Bronchus fibroblast of lung (primary cell): ENCODE data around the gene OR12D2. TPM values are rescaled to one million over a fixed set of nuclear protein-coding genes. Genes with fewer than 3 reads are reported as not detected.

ENCODE experiments used
- total RNA-seq: library from RNA; depleted of rRNA; stranded (reverse); fragments of >200 nt; gene quantifications from 2 replicates; pipeline ENCODE4 v1.2.3, GENCODE V29; 2015

The OR12D2 gene, protein sequence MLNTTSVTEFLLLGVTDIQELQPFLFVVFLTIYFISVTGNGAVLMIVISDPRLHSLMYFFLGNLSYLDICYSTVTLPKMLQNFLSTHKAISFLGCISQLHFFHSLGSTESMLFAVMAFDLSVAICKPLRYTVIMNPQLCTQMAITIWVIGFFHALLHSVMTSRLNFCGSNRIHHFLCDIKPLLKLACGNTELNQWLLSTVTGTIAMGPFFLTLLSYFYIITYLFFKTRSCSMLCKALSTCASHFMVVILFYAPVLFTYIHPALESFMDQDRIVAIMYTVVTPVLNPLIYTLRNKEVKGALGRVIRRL
- not detected in 2 replicates for total RNA-seq

DNA sequence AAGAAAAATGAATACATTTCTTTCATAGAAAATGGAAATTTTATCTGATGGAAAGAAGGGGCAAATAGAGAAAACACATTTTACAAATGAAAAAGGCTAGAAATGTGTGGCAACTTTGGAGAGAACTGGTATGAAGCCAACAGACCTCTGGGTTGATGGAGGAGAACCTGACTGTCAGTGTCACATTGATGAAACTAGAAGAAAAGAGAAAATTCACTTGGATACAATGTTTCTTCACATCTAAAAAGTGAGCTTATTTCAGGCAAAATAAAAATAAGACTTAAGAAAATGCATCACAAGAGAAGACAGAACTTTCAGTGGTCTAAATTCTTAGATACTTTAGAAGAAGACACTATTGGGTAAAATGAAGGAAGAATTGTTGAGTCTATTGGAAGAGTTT, at the start of gene OR12D2:
TSS of gene OR12D2 (plus strand) at position 301 of the 400 bp plus-strand sequence. CDS start 1,069 bp downstream, outside the sequence.

DNA sequence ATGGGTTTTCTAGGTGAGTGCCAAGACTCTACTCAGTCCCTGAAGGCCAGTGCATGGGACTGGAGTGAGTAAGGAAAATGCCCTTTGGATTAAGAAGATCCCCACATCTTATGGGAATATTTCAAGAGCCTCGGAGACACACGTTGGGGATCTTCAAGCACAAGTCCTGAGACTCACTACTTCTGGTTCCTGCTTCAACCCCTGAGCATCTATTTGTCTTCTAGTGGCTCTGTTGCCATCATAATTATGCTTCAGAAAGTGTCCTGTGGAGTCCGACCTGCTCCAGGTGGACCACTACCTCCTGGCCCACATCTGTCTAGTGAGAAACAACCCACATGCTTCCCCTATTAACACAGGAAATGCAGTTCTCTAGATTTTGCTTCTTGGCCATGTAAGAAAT, 26.7 kb upstream of the OR12D2 start, which contains the start of gene OR5V1:
TSS of gene OR5V1 (minus strand) at position 101 of the 400 bp plus-strand sequence. CDS start 12,670 bp downstream, outside the sequence.

DNA sequence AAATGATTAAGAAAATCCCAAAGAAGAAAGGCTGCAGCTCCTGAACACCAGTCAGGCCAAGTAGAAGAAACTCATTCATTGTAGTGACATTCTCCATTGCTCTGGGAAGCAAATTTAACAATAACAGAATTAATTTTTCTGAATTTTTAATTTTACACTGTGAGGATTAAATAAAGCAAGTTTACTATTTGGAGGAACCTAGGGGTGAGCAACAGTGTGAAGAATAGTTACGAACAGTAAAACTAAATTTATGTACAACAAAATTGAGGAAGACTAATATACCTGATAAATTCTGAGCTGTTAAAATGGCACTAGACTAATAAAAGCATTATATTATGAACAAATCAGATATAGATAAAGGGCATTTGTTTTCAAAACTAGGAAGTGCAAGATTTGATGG, 20.2 kb upstream of the OR12D2 start, which contains the start of gene OR12D3:
TSS of gene OR12D3 (minus strand) at position 101 of the 400 bp plus-strand sequence. CDS start at position 97, 4 bp downstream.

DNA sequence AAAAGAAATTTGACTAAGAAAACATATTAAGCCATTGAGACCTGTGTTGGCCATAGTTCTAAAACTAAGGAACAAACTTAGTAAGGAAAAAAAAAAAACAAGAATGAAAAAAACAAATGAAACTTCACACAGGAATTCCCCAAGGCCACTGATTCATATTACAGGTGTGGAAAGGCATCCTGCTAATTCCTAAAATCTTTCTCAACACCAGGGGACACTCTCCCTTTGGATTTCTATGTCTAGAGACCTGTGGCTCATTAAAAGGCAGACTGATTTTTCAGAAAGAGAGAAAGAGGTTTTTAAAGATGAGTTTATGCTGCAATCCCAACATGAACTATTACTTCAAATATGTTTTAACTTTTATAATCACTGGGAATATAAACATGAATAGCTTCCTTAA, 19.2 kb downstream of the OR12D2 start, which contains the start of gene OR12D1:
TSS of gene OR12D1 (plus strand) at position 341 of the 400 bp plus-strand sequence.

DNA sequence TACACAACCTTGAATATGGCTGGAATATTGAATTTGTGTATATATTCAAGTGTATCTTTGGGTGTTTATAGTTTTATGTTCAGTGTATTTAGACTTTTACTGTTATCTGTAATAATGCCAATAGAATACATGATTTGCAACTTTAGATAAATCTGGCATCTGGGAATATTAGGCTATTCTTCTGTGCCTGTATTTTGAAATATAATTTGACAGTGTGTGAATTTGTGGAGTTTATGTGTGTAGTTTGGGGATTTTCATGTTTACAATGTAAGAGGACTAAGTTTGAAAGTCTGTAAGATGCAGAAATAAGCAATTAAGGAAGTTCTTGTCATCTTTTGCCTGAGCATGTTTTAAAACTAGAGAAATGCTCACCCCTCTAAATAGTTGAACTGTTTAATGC, 43.6 kb downstream of the OR12D2 start, which contains the start of gene OR10C1:
TSS of gene OR10C1 (plus strand) at position 301 of the 400 bp plus-strand sequence. CDS start 710 bp downstream, outside the sequence.

Other genes with a start within 250 kb of the OR12D2 start
- gene OR2J2, start 224.7 kb upstream of the OR12D2 start, total RNA-seq: not detected in 2 replicates
- not detected in 2 replicates for gene OR14J1, start 93.9 kb upstream of the OR12D2 start, total RNA-seq
- gene OR5V1, start 26.8 kb upstream of the OR12D2 start, total RNA-seq: not detected in 2 replicates
- not detected in 2 replicates for gene OR12D3, start 20.3 kb upstream of the OR12D2 start, total RNA-seq
- gene OR12D1, start 19.3 kb downstream of the OR12D2 start, total RNA-seq: not detected in 2 replicates
- not detected in 2 replicates for gene OR10C1, start 43.7 kb downstream of the OR12D2 start, total RNA-seq
- not detected in 2 replicates for gene OR11A1, start 61.4 kb downstream of the OR12D2 start, total RNA-seq
- not detected in 2 replicates for gene OR2H1, start 61.5 kb downstream of the OR12D2 start, total RNA-seq
- gene MAS1L, start 92.3 kb downstream of the OR12D2 start, total RNA-seq: not detected in 2 replicates
- gene UBD, start 164.1 kb downstream of the OR12D2 start, total RNA-seq: not detected in 2 replicates
- gene OR2H2, start 189.5 kb downstream of the OR12D2 start, total RNA-seq: not detected in 2 replicates
- gene GABBR1, start 237.6 kb downstream of the OR12D2 start, total RNA-seq: 4.4 and 4.8 TPM in 2 replicates